Esophagus squamous epithelium (tissue), 4 donors: ENCODE data around the gene FAM171A1.

Experiments
- POLR2A ChIP-seq, 4 donors: fragments of 450-650 bp; IDR thresholded peaks; one replicate each; pipeline ENCODE4 v1.6.1; 2017; ENCODE audit warnings: antibody characterized with exemption in 4 of 4, mild to moderate bottlenecking in 4 of 4, moderate library complexity in 3 of 4
- TF ChIP-seq, protein P1 (sequence below), 6 experiments: fragments of 450-650 bp in 4 of 6; fragments of 200-600 bp in 2 of 6; sonication (generic) in 2 of 6; IDR thresholded peaks; one replicate each; pipeline ENCODE4 v1.5.1; 2016 to 2019; ENCODE audit warnings: antibody characterized with exemption in 6 of 6, mild to moderate bottlenecking in 4 of 6, moderate library complexity in 4 of 6

DNA sequence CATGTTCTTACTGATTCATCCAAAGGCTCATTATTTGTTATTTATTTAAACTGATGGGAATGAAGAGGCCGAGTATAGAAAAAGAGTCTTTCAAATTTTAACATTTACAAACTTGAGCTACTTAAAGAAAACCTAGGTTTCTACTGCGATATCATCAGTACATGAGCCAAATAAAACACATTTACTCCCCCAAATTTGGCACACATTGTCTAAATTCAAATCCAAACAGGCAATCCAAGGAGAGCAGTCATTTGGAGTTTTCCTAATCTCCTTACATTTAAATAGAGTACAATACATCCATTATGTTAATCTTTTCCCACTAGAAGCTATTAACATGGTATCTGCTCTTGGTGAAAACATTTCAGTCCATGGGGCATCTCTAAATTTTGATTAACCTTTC is 204.8 kb downstream of the FAM171A1 start:
- no peak for TF ChIP-seq POLR2A (IDR thresholded peaks at IDR 0.05)
- TF ChIP-seq, protein P1, sequence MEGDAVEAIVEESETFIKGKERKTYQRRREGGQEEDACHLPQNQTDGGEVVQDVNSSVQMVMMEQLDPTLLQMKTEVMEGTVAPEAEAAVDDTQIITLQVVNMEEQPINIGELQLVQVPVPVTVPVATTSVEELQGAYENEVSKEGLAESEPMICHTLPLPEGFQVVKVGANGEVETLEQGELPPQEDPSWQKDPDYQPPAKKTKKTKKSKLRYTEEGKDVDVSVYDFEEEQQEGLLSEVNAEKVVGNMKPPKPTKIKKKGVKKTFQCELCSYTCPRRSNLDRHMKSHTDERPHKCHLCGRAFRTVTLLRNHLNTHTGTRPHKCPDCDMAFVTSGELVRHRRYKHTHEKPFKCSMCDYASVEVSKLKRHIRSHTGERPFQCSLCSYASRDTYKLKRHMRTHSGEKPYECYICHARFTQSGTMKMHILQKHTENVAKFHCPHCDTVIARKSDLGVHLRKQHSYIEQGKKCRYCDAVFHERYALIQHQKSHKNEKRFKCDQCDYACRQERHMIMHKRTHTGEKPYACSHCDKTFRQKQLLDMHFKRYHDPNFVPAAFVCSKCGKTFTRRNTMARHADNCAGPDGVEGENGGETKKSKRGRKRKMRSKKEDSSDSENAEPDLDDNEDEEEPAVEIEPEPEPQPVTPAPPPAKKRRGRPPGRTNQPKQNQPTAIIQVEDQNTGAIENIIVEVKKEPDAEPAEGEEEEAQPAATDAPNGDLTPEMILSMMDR (IDR thresholded peaks at IDR 0.05), result no peak
